ENCODE results near the gene CYP3A7. TPM values are rescaled to one million over a fixed set of nuclear protein-coding genes. Genes with fewer than 3 reads are reported as not detected.

CYP3A7 gene
- total and polyA plus RNA-seq, 2 donors (not counting 3 experiments of a cell fraction or from before 2014, with no cell fraction given), result not detected

- no peaks in the 10 kb centered on the region for H3K9me3 ChIP-seq (replicated peaks; ENCODE audit: control insufficient read depth, insufficient read depth, low read length)
- TF ChIP-seq EZH2 (IDR thresholded peaks at IDR 0.05; ENCODE audit: borderline replicate concordance, low read depth, low read length, severe bottlenecking) (no peak), POLR2AphosphoS5 (IDR thresholded peaks at IDR 0.05; ENCODE audit: insufficient read depth, low read depth, low read length) (no peak), POLR2A (IDR thresholded peaks at IDR 0.05; ENCODE audit: low read depth, low read length) (no peak), JUN (IDR thresholded peaks at IDR 0.05; ENCODE audit: borderline replicate concordance, insufficient read depth, insufficient read length, low read depth) (no peak), MYC (IDR thresholded peaks at IDR 0.05; ENCODE audit: low read depth, low read length) (no peak), MAX (IDR thresholded peaks at IDR 0.05; ENCODE audit: insufficient read depth, insufficient read length) (no peak), GATA2 (IDR thresholded peaks at IDR 0.05; ENCODE audit: insufficient read depth, insufficient read length, low read depth, low read length) (no peak), FOS (IDR thresholded peaks at IDR 0.05; ENCODE audit: borderline replicate concordance, insufficient read depth, low read length) (no peak), CTCF (IDR thresholded peaks at IDR 0.05; ENCODE audit: extremely low read depth in 1 of 2, insufficient read depth in 1 of 2, low read depth in 1 of 2, low read length in 2 of 2) (no peak)
- no peak for FAIRE-seq
- H3K4me2 ChIP-seq (ENCODE audit: insufficient read depth, low read length), result no peak overlapping the region
- no peak overlapping the region for H3K9ac ChIP-seq (replicated peaks; ENCODE audit: extremely low read depth, insufficient read depth, low read length)
- H4K20me1 ChIP-seq (replicated peaks; ENCODE audit: control insufficient read depth, extremely low read depth, insufficient read depth, low read length), result no peaks in the 10 kb centered on the region
- intact Hi-C loops (cut with micrococcal nuclease), result no loop called here
- BruUV-seq (replicated peaks), result no TSS peak
- H3K79me2 ChIP-seq (ENCODE audit: control insufficient read depth, insufficient read depth, low read length), result no peaks in the 10 kb centered on the region
- ChIA-PET POLR2A (interaction anchor here (0.7 kb wide), 1 partner anchor 153 kb away, joined by 3 read pairs; no protein-coding TSS in a partner anchor), CTCF (no interaction called here)
- no peak overlapping the region for H3K4me3 ChIP-seq (replicated peaks in 1 of 3; ENCODE audit: insufficient read depth in 1 of 3, low read depth in 1 of 3, low read length in 3 of 3)
- H3K27ac ChIP-seq (ENCODE audit: insufficient read depth, low read depth, low read length), result no peak overlapping the region
- no peaks in the 10 kb centered on the region for H3K36me3 ChIP-seq (ENCODE audit: control insufficient read depth in 2 of 2, extremely low read depth in 1 of 2, insufficient read depth in 2 of 2, low read length in 2 of 2)
- dilution Hi-C loops (cut with MboI; ENCODE audit: extremely low pct_ligation_motif_present, low sequenced_read_pairs), result no loop called here
- no peaks in the 10 kb centered on the region for H3K9me1 ChIP-seq (replicated peaks; ENCODE audit: control insufficient read depth, extremely low read depth, insufficient read depth, low read length)
- no peaks in the 10 kb centered on the region for H3K4me1 ChIP-seq (ENCODE audit: control insufficient read depth, extremely low read depth, insufficient read depth, low read length)
- no peak for DNase-seq (ENCODE audit: low read depth, low spot score)
- no peak overlapping the region for H2AFZ ChIP-seq (ENCODE audit: low read depth, low read length)
- peaks cover 8 to 10% of the 10 kb centered on the region in 2 experiments for H3K27me3 ChIP-seq (ENCODE audit: control insufficient read depth in 2 of 2, insufficient read depth in 2 of 2, low read length in 2 of 2)
Measured at GRCh38 chr7:99762680-99763327, 27.8 kb upstream of the CYP3A7 start.

Measured in endothelial cell of umbilical vein (primary cell).